Measurements from ENCODE around the gene KCNJ16.

- no peak for TF ChIP-seq FOSL1 (CRISPR knock-in tag; IDR thresholded peaks at IDR 0.05; ENCODE audit: borderline replicate concordance)
- TF ChIP-seq TCF12 (IDR thresholded peaks at IDR 0.05), result no peak
- TF ChIP-seq TCF12 (CRISPR knock-in tag; IDR thresholded peaks at IDR 0.05), result no peak
- no peak for TF ChIP-seq HMGXB4 (CRISPR knock-in tag; IDR thresholded peaks at IDR 0.05; ENCODE audit: borderline replicate concordance in 1 of 2, low read depth in 1 of 2)
- TF ChIP-seq CTCF (CRISPR knock-in tag; IDR thresholded peaks at IDR 0.05), result no peak
- TF ChIP-seq FOXM1 (CRISPR knock-in tag; IDR thresholded peaks at IDR 0.05), result no peak
- no peak for TF ChIP-seq ASH2L (IDR thresholded peaks at IDR 0.05; ENCODE audit: insufficient read length, low read depth, low read length)
- no peak for TF ChIP-seq FOXO4 (CRISPR knock-in tag; conservative IDR thresholded peaks at IDR 0.05)
These were observed 35.4 kb downstream of the KCNJ16 start for GRCh38 chr17:70110443-70110880.

Data from HepG2 (cell line).